NCI-H1048 (cell line): ENCODE results near the gene RASL10A.

Source experiments
- DNase-seq: peaks from one replicate; lab custom pipeline; 2025; lab: John Stamatoyannopoulos, UW

Gene RASL10A

GRCh38 chr22:29268511-29269229 is 46.8 kb downstream of the RASL10A start:
- no peak for DNase-seq

- peak; percentile 80 for DNase-seq
Measured at GRCh38 chr22:29267858-29268510, 47.5 kb downstream of the RASL10A start, which contains the start of the genes EWSR1 and RHBDD3. Gene EWSR1, plus strand, starts transcription at chr22:29268268. Its CDS starts 69 bp downstream, at chr22:29268337. Gene RHBDD3, minus strand, starts transcription at chr22:29267981. Its CDS starts 2,355 bp downstream, at chr22:29265626.

- no peak for DNase-seq
Measured at GRCh38 chr22:29267462-29267857, 48.0 kb downstream of the RASL10A start.

GRCh38 chr22:29266564-29267461 is 48.7 kb downstream of the RASL10A start:
- DNase-seq = no peak

- no peak for DNase-seq
Measured at GRCh38 chr22:29265929-29266328, 49.6 kb downstream of the RASL10A start.

- no peak for DNase-seq
Measured at GRCh38 chr22:29265305-29265704, 50.2 kb downstream of the RASL10A start.

GRCh38 chr22:29263791-29264276 is 51.7 kb downstream of the RASL10A start:
- DNase-seq = no peak
